ENCODE measurements around the gene MYO5B.

The MYO5B gene

DNA sequence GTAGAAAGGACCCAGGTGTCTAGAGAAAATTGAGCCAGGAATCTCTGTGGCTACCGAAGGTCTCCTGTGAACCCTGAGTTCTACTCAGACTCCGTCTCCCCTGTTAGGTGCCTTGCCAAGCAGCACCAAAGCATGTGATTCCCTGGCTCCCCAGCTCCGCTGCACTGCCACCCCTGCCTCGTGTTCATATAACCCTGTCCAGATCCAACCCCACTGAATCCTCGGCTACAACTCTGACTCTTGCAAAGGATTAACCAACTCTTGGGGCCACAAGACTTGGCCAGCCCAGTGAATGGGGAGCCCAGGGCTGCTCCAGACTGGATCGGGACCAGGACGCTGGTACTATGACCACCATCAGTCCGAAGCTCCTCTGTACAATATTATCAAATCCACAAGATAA is 344.3 kb downstream of the MYO5B start:
- no peak for TF ChIP-seq ZFX (IDR thresholded peaks at IDR 0.05)
- TF ChIP-seq, protein P1, sequence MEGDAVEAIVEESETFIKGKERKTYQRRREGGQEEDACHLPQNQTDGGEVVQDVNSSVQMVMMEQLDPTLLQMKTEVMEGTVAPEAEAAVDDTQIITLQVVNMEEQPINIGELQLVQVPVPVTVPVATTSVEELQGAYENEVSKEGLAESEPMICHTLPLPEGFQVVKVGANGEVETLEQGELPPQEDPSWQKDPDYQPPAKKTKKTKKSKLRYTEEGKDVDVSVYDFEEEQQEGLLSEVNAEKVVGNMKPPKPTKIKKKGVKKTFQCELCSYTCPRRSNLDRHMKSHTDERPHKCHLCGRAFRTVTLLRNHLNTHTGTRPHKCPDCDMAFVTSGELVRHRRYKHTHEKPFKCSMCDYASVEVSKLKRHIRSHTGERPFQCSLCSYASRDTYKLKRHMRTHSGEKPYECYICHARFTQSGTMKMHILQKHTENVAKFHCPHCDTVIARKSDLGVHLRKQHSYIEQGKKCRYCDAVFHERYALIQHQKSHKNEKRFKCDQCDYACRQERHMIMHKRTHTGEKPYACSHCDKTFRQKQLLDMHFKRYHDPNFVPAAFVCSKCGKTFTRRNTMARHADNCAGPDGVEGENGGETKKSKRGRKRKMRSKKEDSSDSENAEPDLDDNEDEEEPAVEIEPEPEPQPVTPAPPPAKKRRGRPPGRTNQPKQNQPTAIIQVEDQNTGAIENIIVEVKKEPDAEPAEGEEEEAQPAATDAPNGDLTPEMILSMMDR (conservative IDR thresholded peaks at IDR 0.05) = no peak
- H3K27ac ChIP-seq = no peak overlapping the region

DNA sequence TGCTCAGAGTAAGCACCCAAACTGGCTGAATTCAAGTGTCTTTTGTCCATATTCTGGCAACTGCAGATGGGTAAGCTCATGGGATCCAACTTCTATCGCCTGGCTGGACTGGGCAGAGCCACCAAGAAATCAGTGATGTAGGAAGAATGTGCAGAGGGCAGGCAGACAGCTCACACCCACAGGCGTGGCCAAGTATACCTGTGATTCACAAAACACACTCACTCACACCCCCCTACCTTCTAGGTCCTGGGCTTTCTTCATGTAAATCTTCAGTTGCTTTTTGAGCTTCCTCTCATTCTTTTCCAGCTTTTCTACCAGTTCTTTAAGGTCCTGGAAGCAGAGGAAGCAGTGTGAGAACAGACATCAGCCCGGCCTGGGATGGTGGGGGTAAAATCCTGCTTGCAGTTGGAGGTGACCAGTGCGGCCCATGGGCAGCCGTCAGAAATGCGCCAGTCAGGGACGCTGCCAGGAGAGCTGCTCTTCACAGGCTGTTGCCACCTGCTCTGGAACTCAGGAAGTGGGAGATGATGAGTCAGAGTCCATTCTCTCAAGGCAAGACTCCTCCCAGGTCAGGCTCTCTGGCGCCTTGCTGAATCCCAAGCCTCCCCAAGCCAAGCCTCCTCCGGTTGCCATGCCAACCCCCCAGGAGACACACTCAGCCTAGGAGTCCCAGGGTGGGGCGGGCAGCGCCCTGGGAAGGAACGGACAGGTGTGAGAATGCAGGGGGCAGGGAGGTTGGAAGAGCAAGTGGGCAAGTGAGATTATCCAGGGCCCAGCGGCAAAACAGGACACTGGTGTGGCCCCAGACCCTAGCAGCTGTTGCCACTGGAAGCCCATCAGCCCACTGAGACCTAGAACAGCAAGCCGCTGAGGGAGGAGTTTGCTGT is 345.4 kb downstream of the MYO5B start:
- H3K27ac ChIP-seq = no peak overlapping the region

DNA sequence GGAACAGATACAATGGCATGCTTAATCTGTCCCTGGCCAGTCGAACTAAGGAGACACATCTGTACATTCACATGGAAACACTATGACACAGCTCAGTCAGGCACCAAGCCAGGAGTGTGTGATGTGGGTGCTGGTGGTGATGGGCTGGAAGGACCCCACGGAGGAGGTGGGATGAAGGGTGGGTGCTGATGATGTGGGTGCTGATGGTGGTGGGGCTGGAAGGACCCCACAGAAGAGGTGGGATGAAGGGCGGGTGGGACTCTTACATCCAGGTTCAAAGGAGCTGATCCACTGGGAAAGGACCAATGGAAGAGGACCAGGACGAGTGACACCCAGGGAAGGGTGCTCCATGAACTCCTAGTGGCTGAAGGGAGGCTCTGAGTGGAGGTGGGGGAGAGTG is 346.8 kb downstream of the MYO5B start:
- H3K27ac ChIP-seq = no peak overlapping the region
- TF ChIP-seq, protein P1 (conservative IDR thresholded peaks at IDR 0.05) = no peak
- no peak for TF ChIP-seq ZFX (IDR thresholded peaks at IDR 0.05)

More for the DNA sequence above, 345.4 kb downstream of the MYO5B start:
- TF ChIP-seq, protein P1 (conservative IDR thresholded peaks at IDR 0.05) = no peak
- TF ChIP-seq ZFX (IDR thresholded peaks at IDR 0.05) = no peak

DNA sequence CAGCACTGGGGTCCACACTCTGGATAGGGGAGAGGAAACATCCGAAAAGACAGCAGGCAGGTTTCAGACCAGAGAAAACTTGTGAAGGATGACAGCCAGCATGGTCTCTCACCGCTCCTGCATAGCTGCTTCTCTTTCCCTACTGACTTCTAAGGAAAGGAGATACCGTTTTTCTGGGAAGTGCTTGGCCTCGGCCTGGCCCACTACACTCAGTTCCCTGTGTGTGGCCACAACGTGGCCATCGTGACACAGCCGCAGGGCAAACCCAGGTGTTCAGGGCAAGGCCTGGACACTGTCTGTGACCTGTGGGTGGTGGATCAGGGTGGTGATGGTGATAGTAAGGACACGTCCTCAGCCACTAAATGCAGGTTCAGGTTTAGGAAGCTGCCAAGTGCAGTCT is 347.4 kb downstream of the MYO5B start:
- H3K27ac ChIP-seq = no peak overlapping the region
- no peak for TF ChIP-seq ZFX (IDR thresholded peaks at IDR 0.05)
- TF ChIP-seq, protein P1 (conservative IDR thresholded peaks at IDR 0.05) = no peak

DNA sequence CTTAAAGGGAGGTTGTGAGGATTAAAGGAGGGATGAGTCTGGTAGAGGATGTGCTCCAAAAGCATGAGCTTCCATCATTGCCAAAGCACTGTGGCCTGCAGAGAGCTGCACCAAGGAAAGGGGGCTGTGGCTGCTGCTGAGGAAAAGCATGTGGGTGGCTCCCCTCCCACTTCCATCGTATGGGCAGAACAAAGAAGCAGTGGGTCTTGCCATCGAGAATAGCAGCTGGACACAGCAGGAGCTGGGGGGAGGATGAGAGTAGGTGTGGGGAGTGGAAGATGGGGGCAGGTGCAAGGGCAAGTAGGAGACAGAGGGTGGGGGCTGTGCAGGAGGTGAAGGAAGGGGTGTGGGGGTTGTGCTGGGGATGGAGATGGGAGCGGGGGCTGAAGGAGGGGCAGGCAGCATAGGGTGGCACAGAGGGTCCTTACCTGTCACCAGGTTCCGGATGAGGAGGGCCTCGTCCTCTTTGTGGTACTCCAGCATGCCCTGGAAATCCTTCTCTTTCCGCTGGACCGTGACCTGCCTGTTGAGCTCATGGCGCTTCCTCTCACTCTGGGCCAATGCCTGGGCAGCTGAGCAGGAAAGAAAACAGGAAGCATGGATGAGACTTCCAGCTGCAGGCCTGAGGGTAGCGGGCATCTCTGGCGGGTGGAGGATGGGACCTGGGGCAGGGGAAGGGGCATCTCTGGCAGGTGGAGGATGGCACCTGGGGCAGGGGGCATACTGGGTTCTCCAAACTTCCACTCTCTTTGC is 348.1 kb downstream of the MYO5B start:
- no peak overlapping the region for H3K27ac ChIP-seq
- TF ChIP-seq ZFX (IDR thresholded peaks at IDR 0.05) = no peak
- TF ChIP-seq, protein P1 (conservative IDR thresholded peaks at IDR 0.05) = no peak

DNA sequence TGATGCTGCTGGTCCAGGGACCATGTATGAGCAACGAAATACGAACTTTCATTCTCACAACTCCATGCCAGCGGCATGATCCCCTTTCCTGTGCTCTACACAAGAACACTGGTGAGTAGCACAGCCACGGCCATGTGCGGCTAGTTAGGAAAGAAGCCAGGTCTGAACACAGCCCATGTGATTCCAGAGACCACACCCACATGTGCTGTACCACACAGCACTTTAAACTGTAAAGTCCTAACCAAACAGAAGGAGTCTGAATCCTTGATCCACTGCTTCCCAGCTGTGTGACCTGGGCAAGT is 348.6 kb downstream of the MYO5B start:
- no peak overlapping the region for H3K27ac ChIP-seq
- TF ChIP-seq, protein P1 (conservative IDR thresholded peaks at IDR 0.05) = no peak
- TF ChIP-seq ZFX (IDR thresholded peaks at IDR 0.05) = no peak
